ENCODE results near the gene LRRFIP1. TPM values are rescaled to one million over a fixed set of nuclear protein-coding genes. Genes with fewer than 3 reads are reported as not detected.

Gene LRRFIP1
- total and polyA plus RNA-seq, 2 of the 13 experiments (the other 11 are each of a cell fraction or from before 2014, with no cell fraction given) = 15.9 to 40.5 TPM

DNA sequence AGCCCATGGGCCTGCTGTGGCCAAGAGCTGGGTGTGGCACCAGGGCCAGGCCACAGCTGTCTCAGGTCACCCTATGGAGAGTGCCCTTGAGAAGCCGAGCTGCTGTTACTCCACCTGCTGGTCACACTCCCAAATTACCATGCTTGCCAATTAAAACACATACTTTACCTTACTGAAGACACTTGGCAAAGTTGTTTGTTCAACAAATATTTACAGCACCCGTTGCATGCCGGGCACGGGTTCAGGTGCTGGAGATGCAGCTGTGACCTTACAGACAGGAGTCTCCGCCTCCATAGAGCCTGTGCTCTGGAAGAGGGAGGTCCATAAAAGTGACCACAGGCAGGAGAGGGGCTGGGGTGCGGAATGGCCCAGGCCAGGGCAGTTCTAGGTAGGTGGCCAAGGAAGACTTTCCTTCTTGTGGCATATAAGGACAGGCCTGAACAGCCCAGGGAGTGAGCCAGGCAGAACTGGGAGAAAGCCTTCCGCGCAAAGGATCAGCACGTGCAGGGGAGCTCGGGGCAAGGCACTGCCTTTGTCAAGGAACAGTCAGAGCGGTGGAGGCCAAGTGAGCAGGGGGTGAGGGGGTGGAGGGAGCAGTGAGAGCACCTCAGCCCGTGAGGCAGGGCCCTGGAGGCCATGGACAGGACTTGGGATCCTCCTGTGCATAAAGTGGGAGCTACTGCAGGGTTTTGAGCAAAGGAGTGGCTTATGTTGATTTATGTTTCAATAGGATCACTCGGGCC is 147.6 kb downstream of the LRRFIP1 start (continued):
- peak in 1 of 2 experiments; percentile 42; a peak in 1 of 4 replicates for TF ChIP-seq KLF16 (CRISPR knock-in tag; IDR thresholded peaks at IDR 0.05)
- no peak for TF ChIP-seq NONO (IDR thresholded peaks at IDR 0.05)
- TF ChIP-seq NONO (CRISPR knock-in tag; conservative IDR thresholded peaks at IDR 0.05) = peak; percentile 69
- no peak; the same call in 1 of the 2 replicates for TF ChIP-seq HDAC2 (CRISPR knock-in tag; IDR thresholded peaks at IDR 0.05)
- no peak for TF ChIP-seq NFE2L2 (IDR thresholded peaks at IDR 0.05; ENCODE audit: low read length)
- no peak for TF ChIP-seq JUN (CRISPR knock-in tag; IDR thresholded peaks at IDR 0.05)
- TF ChIP-seq ZNF790 (CRISPR knock-in tag; IDR thresholded peaks at IDR 0.05; ENCODE audit: borderline replicate concordance) = no peak
- TF ChIP-seq, protein P1, sequence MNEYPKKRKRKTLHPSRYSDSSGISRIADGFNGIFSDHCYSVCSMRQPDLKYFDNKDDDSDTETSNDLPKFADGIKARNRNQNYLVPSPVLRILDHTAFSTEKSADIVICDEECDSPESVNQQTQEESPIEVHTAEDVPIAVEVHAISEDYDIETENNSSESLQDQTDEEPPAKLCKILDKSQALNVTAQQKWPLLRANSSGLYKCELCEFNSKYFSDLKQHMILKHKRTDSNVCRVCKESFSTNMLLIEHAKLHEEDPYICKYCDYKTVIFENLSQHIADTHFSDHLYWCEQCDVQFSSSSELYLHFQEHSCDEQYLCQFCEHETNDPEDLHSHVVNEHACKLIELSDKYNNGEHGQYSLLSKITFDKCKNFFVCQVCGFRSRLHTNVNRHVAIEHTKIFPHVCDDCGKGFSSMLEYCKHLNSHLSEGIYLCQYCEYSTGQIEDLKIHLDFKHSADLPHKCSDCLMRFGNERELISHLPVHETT (CRISPR knock-in tag; conservative IDR thresholded peaks at IDR 0.05) = no peak
- no peak for TF ChIP-seq ZNF224 (CRISPR knock-in tag; IDR thresholded peaks at IDR 0.05)
- no peak for TF ChIP-seq ZIK1 (CRISPR knock-in tag; IDR thresholded peaks at IDR 0.05; ENCODE audit: borderline replicate concordance, low read depth)
- TF ChIP-seq ZNF207 (IDR thresholded peaks at IDR 0.05; ENCODE audit: borderline replicate concordance) = no peak
- TF ChIP-seq, protein P2, sequence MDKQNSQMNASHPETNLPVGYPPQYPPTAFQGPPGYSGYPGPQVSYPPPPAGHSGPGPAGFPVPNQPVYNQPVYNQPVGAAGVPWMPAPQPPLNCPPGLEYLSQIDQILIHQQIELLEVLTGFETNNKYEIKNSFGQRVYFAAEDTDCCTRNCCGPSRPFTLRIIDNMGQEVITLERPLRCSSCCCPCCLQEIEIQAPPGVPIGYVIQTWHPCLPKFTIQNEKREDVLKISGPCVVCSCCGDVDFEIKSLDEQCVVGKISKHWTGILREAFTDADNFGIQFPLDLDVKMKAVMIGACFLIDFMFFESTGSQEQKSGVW (CRISPR knock-in tag; IDR thresholded peaks at IDR 0.05; ENCODE audit: borderline replicate concordance) = no peak
- peak; percentile 17 for TF ChIP-seq TEAD3 (CRISPR knock-in tag; optimal IDR thresholded peaks at IDR 0.05; ENCODE audit: borderline replicate concordance)
- TF ChIP-seq ZKSCAN1 (IDR thresholded peaks at IDR 0.05; ENCODE audit: low read length) = no peak
- TF ChIP-seq, protein P3, sequence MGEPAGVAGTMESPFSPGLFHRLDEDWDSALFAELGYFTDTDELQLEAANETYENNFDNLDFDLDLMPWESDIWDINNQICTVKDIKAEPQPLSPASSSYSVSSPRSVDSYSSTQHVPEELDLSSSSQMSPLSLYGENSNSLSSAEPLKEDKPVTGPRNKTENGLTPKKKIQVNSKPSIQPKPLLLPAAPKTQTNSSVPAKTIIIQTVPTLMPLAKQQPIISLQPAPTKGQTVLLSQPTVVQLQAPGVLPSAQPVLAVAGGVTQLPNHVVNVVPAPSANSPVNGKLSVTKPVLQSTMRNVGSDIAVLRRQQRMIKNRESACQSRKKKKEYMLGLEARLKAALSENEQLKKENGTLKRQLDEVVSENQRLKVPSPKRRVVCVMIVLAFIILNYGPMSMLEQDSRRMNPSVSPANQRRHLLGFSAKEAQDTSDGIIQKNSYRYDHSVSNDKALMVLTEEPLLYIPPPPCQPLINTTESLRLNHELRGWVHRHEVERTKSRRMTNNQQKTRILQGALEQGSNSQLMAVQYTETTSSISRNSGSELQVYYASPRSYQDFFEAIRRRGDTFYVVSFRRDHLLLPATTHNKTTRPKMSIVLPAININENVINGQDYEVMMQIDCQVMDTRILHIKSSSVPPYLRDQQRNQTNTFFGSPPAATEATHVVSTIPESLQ (CRISPR knock-in tag; conservative IDR thresholded peaks at IDR 0.05) = no peak
- TF ChIP-seq ZNF660 (CRISPR knock-in tag; IDR thresholded peaks at IDR 0.05; ENCODE audit: borderline replicate concordance, low read depth) = no peak
- TF ChIP-seq CBX1 (IDR thresholded peaks at IDR 0.05; ENCODE audit: low read depth) = no peak
- no peak for TF ChIP-seq MBNL3 (CRISPR knock-in tag; conservative IDR thresholded peaks at IDR 0.05)
- no peak for TF ChIP-seq ZNF10 (CRISPR knock-in tag; IDR thresholded peaks at IDR 0.05; ENCODE audit: borderline replicate concordance, low read depth)
- no peak for TF ChIP-seq ZNF260 (CRISPR knock-in tag; IDR thresholded peaks at IDR 0.05; ENCODE audit: borderline replicate concordance, low read depth)
- TF ChIP-seq ELF3 (CRISPR knock-in tag; IDR thresholded peaks at IDR 0.05) = no peak
- TF ChIP-seq SP5 (CRISPR knock-in tag; IDR thresholded peaks at IDR 0.05; ENCODE audit: borderline replicate concordance, low read depth) = 0 out of 2 replicates have a peak, but pooled peaks have one; percentile 51
- no peak for TF ChIP-seq TAF15 (IDR thresholded peaks at IDR 0.05; ENCODE audit: low read depth, low read length, poor library complexity, severe bottlenecking)
- no peak for TF ChIP-seq FOSL1 (CRISPR knock-in tag; IDR thresholded peaks at IDR 0.05; ENCODE audit: borderline replicate concordance)
- no peak; the same call in 1 of the 2 replicates for TF ChIP-seq ZNF605 (CRISPR knock-in tag; IDR thresholded peaks at IDR 0.05)
- no peak for TF ChIP-seq ZNF34 (CRISPR knock-in tag; IDR thresholded peaks at IDR 0.05; ENCODE audit: borderline replicate concordance)
- TF ChIP-seq ZNF776 (CRISPR knock-in tag; IDR thresholded peaks at IDR 0.05) = no peak
- TF ChIP-seq, protein P4, sequence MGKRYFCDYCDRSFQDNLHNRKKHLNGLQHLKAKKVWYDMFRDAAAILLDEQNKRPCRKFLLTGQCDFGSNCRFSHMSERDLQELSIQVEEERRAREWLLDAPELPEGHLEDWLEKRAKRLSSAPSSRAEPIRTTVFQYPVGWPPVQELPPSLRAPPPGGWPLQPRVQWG (CRISPR knock-in tag; IDR thresholded peaks at IDR 0.05; ENCODE audit: borderline replicate concordance, low read depth) = no peak

All from HepG2 (cell line).